Keratinocyte (primary cell): Measurements from ENCODE around the gene TSPAN2. TPM values are rescaled to one million over a fixed set of nuclear protein-coding genes. Genes with fewer than 3 reads are reported as not detected.

Experiments
- DNase-seq: peaks from one replicate; pipeline ENCODE4 v3.0.0-alpha.2; 2011; ENCODE audit warnings: low read depth, missing footprints, low spot score
- FAIRE-seq: peaks from 2 replicates; lab custom pipeline; 2011; peaks lifted over from hg19 to GRCh38; lab: Jason Lieb, UNC
- H2AFZ ChIP-seq: 2 replicates; pipeline ENCODE4 v1.6.0; 2012; ENCODE audit warnings: low read length, control low read depth, inconsistent platforms; ENCODE audit not compliant: control insufficient read depth
- H3K27ac ChIP-seq: 2 replicates; pipeline ENCODE4 v1.5.1; 2011; ENCODE audit warnings: low read length; ENCODE audit not compliant: control insufficient read depth, insufficient read depth
- H3K27me3 ChIP-seq: 3 replicates; pipeline ENCODE4 v1.6.0; 2011; ENCODE audit warnings: low read length; ENCODE audit not compliant: control insufficient read depth, insufficient read depth; ENCODE audit errors: extremely low read depth
- H3K36me3 ChIP-seq, 2 experiments: 2 replicates in 1 of 2; 3 replicates in 1 of 2; pipeline ENCODE4 v1.5.1; 2011; ENCODE audit warnings: low read length in 2 of 2, mild to moderate bottlenecking in 1 of 2; ENCODE audit not compliant: control insufficient read depth in 2 of 2, insufficient read depth in 2 of 2; ENCODE audit errors: extremely low read depth in 1 of 2
- H3K4me1 ChIP-seq: 3 replicates; pipeline ENCODE4 v1.5.1; 2011; ENCODE audit warnings: low read length; ENCODE audit not compliant: control insufficient read depth, insufficient read depth; ENCODE audit errors: extremely low read depth
- H3K4me2 ChIP-seq: 3 replicates; pipeline ENCODE4 v1.6.0; 2011; ENCODE audit warnings: low read depth, low read length; ENCODE audit not compliant: control insufficient read depth, insufficient read depth; ENCODE audit errors: extremely low read depth
- H3K4me3 ChIP-seq, 3 experiments: fragments of 200-600 bp in 1 of 3; sonication (generic) in 1 of 3; 2 replicates in 2 of 3; 3 replicates in 1 of 3; pipeline ENCODE4 v1.5.1; 2011 to 2016; ENCODE audit warnings: low read length in 3 of 3, mild to moderate bottlenecking in 3 of 3, control low read depth in 2 of 3, inconsistent platforms in 1 of 3, low read depth in 1 of 3, mixed read lengths in 1 of 3, mixed run types in 1 of 3, moderate library complexity in 1 of 3; ENCODE audit not compliant: control insufficient read depth in 2 of 3, insufficient read depth in 2 of 3; ENCODE audit errors: extremely low read depth in 1 of 3
- H3K79me2 ChIP-seq: 2 replicates; pipeline ENCODE4 v1.6.0; 2012; ENCODE audit warnings: low read length; ENCODE audit not compliant: control insufficient read depth, insufficient read depth
- H3K9ac ChIP-seq: 3 replicates; pipeline ENCODE4 v1.6.0; 2011; ENCODE audit warnings: low read length; ENCODE audit not compliant: control insufficient read depth, insufficient read depth; ENCODE audit errors: extremely low read depth
- H3K9me1 ChIP-seq: 3 replicates; pipeline ENCODE4 v1.6.0; 2011; ENCODE audit warnings: low read length; ENCODE audit not compliant: control insufficient read depth, insufficient read depth; ENCODE audit errors: extremely low read depth
- H3K9me3 ChIP-seq: 2 replicates; pipeline ENCODE4 v1.5.1; 2012; ENCODE audit warnings: low read depth, low read length; ENCODE audit not compliant: control insufficient read depth
- H4K20me1 ChIP-seq: 3 replicates; pipeline ENCODE4 v1.6.0; 2011; ENCODE audit warnings: low read length; ENCODE audit not compliant: control insufficient read depth, insufficient read depth; ENCODE audit errors: extremely low read depth
- CTCF ChIP-seq, 3 experiments: IDR thresholded peaks in 1 of 3; conservative IDR thresholded peaks in 1 of 3; optimal IDR thresholded peaks in 1 of 3; 2 replicates in 2 of 3; 3 replicates in 1 of 3; pipeline versions ENCODE3 to v1.5.1; 2011; ENCODE audit warnings: low read length in 3 of 3, mild to moderate bottlenecking in 3 of 3, moderate library complexity in 2 of 3, control low read depth in 1 of 3, inconsistent platforms in 1 of 3; ENCODE audit not compliant: insufficient read depth in 2 of 3; ENCODE audit errors: extremely low read depth in 1 of 3
- EZH2 ChIP-seq: IDR thresholded peaks from one replicate; pipeline ENCODE4 v1.6.1; 2012; ENCODE audit warnings: inconsistent platforms, mild to moderate bottlenecking, low read length, moderate library complexity
- dilution Hi-C: fragments of 300-500 bp; cut with MboI; formaldehyde crosslinking; loops from one replicate; pipeline ENCODE4 v1.7.0; 2020; ENCODE audit warnings: low sequenced_read_pairs; ENCODE audit not compliant: extremely low pct_ligation_motif_present
- polyA plus RNA-seq, 5 experiments: library from polyadenylated mRNA; depleted of rRNA in 3 of 5; stranded (reverse) in 3 of 5; stranded (forward) in 1 of 5; unstranded in 1 of 5; fragments of >200 nt; gene quantifications; 1 replicate in 1 of 5; 2 replicates in 3 of 5; 3 replicates in 1 of 5; pipeline versions ENCODE4 v1.2.1 to v1.2.3, GENCODE V29; 2011 to 2012; ENCODE audit warnings: missing spikeins in 2 of 5, low read depth in 1 of 5, low replicate concordance in 1 of 5

Gene TSPAN2
- polyA plus RNA-seq, 1 donor (not counting 4 experiments of a cell fraction or from before 2014, with no cell fraction given), result 0.37 TPM

DNA sequence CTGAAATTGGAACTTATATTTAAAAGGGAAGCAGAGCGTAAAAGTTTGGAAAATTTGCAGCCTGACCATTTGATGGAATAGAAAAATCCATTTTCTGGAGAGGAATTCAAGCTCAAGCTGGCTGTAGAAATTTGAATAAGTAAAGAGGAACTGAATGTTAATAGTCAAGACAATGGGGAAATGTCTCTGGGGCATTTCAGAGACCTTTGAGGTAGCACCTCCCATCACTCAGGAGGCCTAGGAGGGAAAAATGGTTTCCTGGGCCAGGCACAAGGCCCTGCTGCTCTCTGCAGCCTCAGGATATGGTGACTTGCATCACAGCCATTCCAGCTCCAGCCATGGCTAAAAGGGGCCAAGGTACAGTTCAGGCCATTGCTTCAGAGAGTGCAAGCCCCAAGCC is 77.3 kb downstream of the TSPAN2 start:
- DNase-seq (no peak), FAIRE-seq (no peak)
- Histone ChIP-seq H3K9me3 (no peaks in the 10 kb centered on the region), H2AFZ (no peak overlapping the region), H3K36me3 (no peaks in the 10 kb centered on the region), H3K4me2 (no peak overlapping the region), H3K27ac (no peak overlapping the region), H3K79me2 (no peaks in the 10 kb centered on the region), H3K9ac (no peak overlapping the region), H3K9me1 (no peaks in the 10 kb centered on the region), H3K4me3 (no peak overlapping the region), H4K20me1 (no peaks in the 10 kb centered on the region), H3K4me1 (no peaks in the 10 kb centered on the region), H3K27me3 (no peaks in the 10 kb centered on the region)
- dilution Hi-C loops, result no loop called here
- TF ChIP-seq CTCF (optimal IDR thresholded peaks at IDR 0.05 in 1 of 3, IDR thresholded peaks at IDR 0.05 in 1 of 3, conservative IDR thresholded peaks at IDR 0.05 in 1 of 3; ENCODE audit: extremely low read depth in 1 of 3, insufficient read depth in 2 of 3, low read length in 3 of 3) (no peak), EZH2 (no peak)

GRCh38 chr1:115006191-115006590 is 83.1 kb downstream of the TSPAN2 start:
- dilution Hi-C loops, result no loop called here
- FAIRE-seq, result no peak

More at GRCh38 chr1:115006191-115006590, 83.1 kb downstream of the TSPAN2 start:
- H4K20me1 ChIP-seq, result no peaks in the 10 kb centered on the region
- no peak overlapping the region for H3K9ac ChIP-seq
- H3K9me3 ChIP-seq, result no peaks in the 10 kb centered on the region
- no peaks in the 10 kb centered on the region for H3K36me3 ChIP-seq
- no peak for DNase-seq
- no peaks in the 10 kb centered on the region for H3K27me3 ChIP-seq
- no peaks in the 10 kb centered on the region for H3K4me1 ChIP-seq
- H3K9me1 ChIP-seq, result no peaks in the 10 kb centered on the region
- H2AFZ ChIP-seq, result no peak overlapping the region
- H3K4me2 ChIP-seq, result no peak overlapping the region
- H3K4me3 ChIP-seq, result no peak overlapping the region
- H3K27ac ChIP-seq, result no peak overlapping the region
- no peak for TF ChIP-seq EZH2
- TF ChIP-seq CTCF (optimal IDR thresholded peaks at IDR 0.05 in 1 of 3, IDR thresholded peaks at IDR 0.05 in 1 of 3, conservative IDR thresholded peaks at IDR 0.05 in 1 of 3; ENCODE audit: extremely low read depth in 1 of 3, insufficient read depth in 2 of 3, low read length in 3 of 3), result no peak
- H3K79me2 ChIP-seq, result no peaks in the 10 kb centered on the region

Other genes with a start within 250 kb of the TSPAN2 start
- not detected in 3 replicates for gene SYCP1, start 234.6 kb downstream of the TSPAN2 start, polyA plus RNA-seq
- not detected in 3 replicates for gene TSHB, start 59.7 kb downstream of the TSPAN2 start, polyA plus RNA-seq
- 1.1 to 2.8 TPM (median 1.2 TPM) in 3 replicates for gene NGF, start 248.7 kb upstream of the TSPAN2 start, polyA plus RNA-seq